ENCODE data around the gene CLMN. TPM values are rescaled to one million over a fixed set of nuclear protein-coding genes. Genes with fewer than 3 reads are reported as not detected.

CLMN gene
- total RNA-seq, 4 donors from 2014 or later, result 6.5 to 10.0 (median 7.9) TPM

- Histone ChIP-seq H3K4me3 (no peak overlapping the region), H3K27me3 (peaks cover 0 to 23% (median 0%) of the 10 kb centered on the region in 4 donors), H3K4me1 (peaks cover 12 to 26% (median 16%) of the 10 kb centered on the region in 4 donors), H3K36me3 (no peaks in the 10 kb centered on the region), H3K9me3 (no peaks in the 10 kb centered on the region), H3K27ac (replicated peaks in 1 of 4) (no peak overlapping the region)
- TF ChIP-seq CTCF (IDR thresholded peaks at IDR 0.05) (no peak), POLR2A (IDR thresholded peaks at IDR 0.05; ENCODE audit: low read depth) (no peak), EP300 (IDR thresholded peaks at IDR 0.05) (no peak), POLR2AphosphoS5 (IDR thresholded peaks at IDR 0.05) (no peak)
- intact Hi-C loops (cut with DNase I), result no loop called here
- 94% methylated on average over 6 of the region's 6 CpGs for WGBS
- DNase-seq (ENCODE audit: extremely low spot score), result no peak
These were observed 30.2 kb downstream of the CLMN start for GRCh38 chr14:95289323-95290010.

GRCh38 chr14:95288672-95289322, 30.9 kb downstream of the CLMN start:
- TF ChIP-seq POLR2AphosphoS5 (IDR thresholded peaks at IDR 0.05), result no peak
- no peak for TF ChIP-seq EP300 (IDR thresholded peaks at IDR 0.05)
- no peak for TF ChIP-seq CTCF (IDR thresholded peaks at IDR 0.05)
- TF ChIP-seq POLR2A (IDR thresholded peaks at IDR 0.05; ENCODE audit: low read depth), result no peak
- H3K36me3 ChIP-seq, result no peaks in the 10 kb centered on the region
- H3K9me3 ChIP-seq, result no peaks in the 10 kb centered on the region
- 96% methylated on average over 5 of the region's 5 CpGs for WGBS
- H3K27ac ChIP-seq (replicated peaks in 1 of 4), result no peak overlapping the region
- H3K4me3 ChIP-seq, result no peak overlapping the region
- peaks cover 12 to 26% (median 16%) of the 10 kb centered on the region in 4 donors for H3K4me1 ChIP-seq
- DNase-seq (ENCODE audit: extremely low spot score), result no peak
- H3K27me3 ChIP-seq, result peaks cover 0 to 23% (median 0%) of the 10 kb centered on the region in 4 donors
- intact Hi-C loops (cut with DNase I), result no loop called here

- Histone ChIP-seq H3K27ac (replicated peaks in 1 of 4) (no peak overlapping the region), H3K4me3 (no peak overlapping the region), H3K36me3 (no peaks in the 10 kb centered on the region), H3K9me3 (no peaks in the 10 kb centered on the region), H3K4me1 (peaks cover 13 to 32% (median 18%) of the 10 kb centered on the region in 4 donors), H3K27me3 (peaks cover 0 to 23% (median 0%) of the 10 kb centered on the region in 4 donors)
- intact Hi-C loops (cut with DNase I), result no loop called here
- DNase-seq (ENCODE audit: extremely low spot score), result no peak
- WGBS, result 94% methylated on average over 6 of the region's 6 CpGs
- TF ChIP-seq CTCF (IDR thresholded peaks at IDR 0.05) (no peak), POLR2A (IDR thresholded peaks at IDR 0.05; ENCODE audit: low read depth) (no peak), POLR2AphosphoS5 (IDR thresholded peaks at IDR 0.05) (no peak), EP300 (IDR thresholded peaks at IDR 0.05) (no peak)
These were observed 32.4 kb downstream of the CLMN start for GRCh38 chr14:95287176-95287754.

GRCh38 chr14:95286645-95287044, 33.1 kb downstream of the CLMN start:
- no peaks in the 10 kb centered on the region for H3K36me3 ChIP-seq
- WGBS, result 91% methylated on average over 4 of the region's 5 CpGs
- no peak for DNase-seq (ENCODE audit: extremely low spot score)
- peaks cover 0 to 23% (median 0%) of the 10 kb centered on the region in 4 donors for H3K27me3 ChIP-seq
- intact Hi-C loops (cut with DNase I), result no loop called here
- no peak overlapping the region for H3K4me3 ChIP-seq
- TF ChIP-seq POLR2AphosphoS5 (IDR thresholded peaks at IDR 0.05) (no peak), EP300 (IDR thresholded peaks at IDR 0.05) (no peak), POLR2A (IDR thresholded peaks at IDR 0.05; ENCODE audit: low read depth) (no peak), CTCF (IDR thresholded peaks at IDR 0.05) (no peak)
- peaks cover 13 to 28% (median 16%) of the 10 kb centered on the region in 4 donors for H3K4me1 ChIP-seq
- no peaks in the 10 kb centered on the region for H3K9me3 ChIP-seq
- H3K27ac ChIP-seq (replicated peaks in 1 of 4), result no peak overlapping the region

Measured in esophagus muscularis mucosa (tissue), 4 donors.